ENCODE measurements around the gene SGCE.

The SGCE gene

DNA sequence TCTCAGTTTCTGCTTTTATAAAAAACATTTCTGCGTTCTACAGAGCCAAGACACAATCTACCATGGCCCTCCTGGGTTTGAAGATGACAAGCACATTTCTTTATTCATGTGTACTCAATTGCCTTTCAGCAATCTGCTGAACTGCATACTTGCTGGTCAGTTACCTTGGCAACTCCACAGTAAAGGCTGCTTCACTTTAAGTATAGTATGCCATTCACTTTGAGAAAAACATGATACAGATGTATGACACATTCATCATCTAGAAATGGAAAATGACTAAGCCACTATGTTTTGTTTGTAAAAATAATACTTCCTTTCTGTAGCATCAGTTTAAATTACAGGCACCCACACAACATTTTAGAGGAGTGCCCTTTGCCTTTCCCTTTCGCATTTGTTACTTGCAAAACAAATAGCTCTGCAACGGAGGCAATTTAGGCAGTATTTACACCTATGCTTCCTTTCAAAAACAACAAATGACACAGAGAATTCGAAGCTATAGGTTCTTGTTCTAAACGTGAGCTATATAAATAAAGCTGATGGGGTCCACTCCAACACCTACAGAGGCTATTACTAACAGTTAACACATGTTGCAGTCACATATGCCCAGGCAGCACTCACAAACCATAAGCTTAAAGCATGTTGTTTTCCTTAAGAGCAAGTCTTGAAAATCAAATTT, 23.5 kb downstream of the SGCE start:
- no peak overlapping the region for H3K27ac ChIP-seq
- POLR2A ChIA-PET (ENCODE audit: low non-redundant PET): no interaction called here
- DNase-seq (ENCODE audit: low spot score): peak; percentile 64
- CTCF ChIA-PET: no interaction called here
- TF ChIP-seq, protein P1, sequence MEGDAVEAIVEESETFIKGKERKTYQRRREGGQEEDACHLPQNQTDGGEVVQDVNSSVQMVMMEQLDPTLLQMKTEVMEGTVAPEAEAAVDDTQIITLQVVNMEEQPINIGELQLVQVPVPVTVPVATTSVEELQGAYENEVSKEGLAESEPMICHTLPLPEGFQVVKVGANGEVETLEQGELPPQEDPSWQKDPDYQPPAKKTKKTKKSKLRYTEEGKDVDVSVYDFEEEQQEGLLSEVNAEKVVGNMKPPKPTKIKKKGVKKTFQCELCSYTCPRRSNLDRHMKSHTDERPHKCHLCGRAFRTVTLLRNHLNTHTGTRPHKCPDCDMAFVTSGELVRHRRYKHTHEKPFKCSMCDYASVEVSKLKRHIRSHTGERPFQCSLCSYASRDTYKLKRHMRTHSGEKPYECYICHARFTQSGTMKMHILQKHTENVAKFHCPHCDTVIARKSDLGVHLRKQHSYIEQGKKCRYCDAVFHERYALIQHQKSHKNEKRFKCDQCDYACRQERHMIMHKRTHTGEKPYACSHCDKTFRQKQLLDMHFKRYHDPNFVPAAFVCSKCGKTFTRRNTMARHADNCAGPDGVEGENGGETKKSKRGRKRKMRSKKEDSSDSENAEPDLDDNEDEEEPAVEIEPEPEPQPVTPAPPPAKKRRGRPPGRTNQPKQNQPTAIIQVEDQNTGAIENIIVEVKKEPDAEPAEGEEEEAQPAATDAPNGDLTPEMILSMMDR (conservative IDR thresholded peaks at IDR 0.05; ENCODE audit: low read depth): no peak

DNA sequence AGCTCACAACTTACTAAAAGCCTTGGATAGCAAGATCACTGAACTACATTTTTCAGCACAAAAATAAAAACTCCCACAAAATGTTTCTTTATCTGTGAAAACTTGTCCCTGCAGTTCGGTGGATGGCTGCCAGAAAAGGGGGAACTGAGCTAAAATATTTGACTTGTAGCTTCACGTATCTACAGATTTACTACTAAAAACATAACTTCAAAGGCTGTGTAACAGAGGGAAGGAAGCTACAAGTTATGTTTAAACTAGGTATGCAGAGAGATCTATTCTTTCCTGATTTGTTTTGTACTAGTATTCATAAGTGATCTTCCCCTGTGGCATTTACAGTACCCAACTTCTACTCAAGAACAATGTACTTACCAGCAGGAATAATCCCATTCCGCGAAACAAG, 25.1 kb downstream of the SGCE start:
- H3K27ac ChIP-seq: no peak overlapping the region
- POLR2A ChIA-PET (ENCODE audit: low non-redundant PET): no interaction called here
- no peak for DNase-seq (ENCODE audit: low spot score)
- TF ChIP-seq, protein P1 (conservative IDR thresholded peaks at IDR 0.05; ENCODE audit: low read depth): no peak
- CTCF ChIA-PET: no interaction called here

DNA sequence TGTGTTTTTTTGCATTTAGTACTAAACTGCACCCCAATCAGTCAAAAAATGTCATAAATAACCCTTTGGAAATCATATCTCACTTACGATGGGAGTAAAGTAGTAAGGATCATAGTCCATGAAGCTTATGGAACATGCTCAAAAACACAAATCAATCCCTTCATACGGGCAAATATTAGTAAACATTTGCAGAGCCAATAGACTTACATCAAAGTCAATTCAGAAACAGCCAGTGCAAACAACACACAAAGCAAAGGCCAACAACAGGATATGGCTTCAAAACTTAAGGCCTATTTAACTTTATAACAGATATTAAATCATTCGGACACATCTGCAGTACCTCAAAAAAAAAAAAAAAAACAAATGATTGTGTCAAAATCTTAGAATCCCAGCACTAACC, 32.1 kb downstream of the SGCE start:
- ChIA-PET CTCF (no interaction called here), POLR2A (ENCODE audit: low non-redundant PET) (no interaction called here)
- no peak overlapping the region for H3K27ac ChIP-seq
- no peak for DNase-seq (ENCODE audit: low spot score)
- TF ChIP-seq, protein P1 (conservative IDR thresholded peaks at IDR 0.05; ENCODE audit: low read depth): no peak

DNA sequence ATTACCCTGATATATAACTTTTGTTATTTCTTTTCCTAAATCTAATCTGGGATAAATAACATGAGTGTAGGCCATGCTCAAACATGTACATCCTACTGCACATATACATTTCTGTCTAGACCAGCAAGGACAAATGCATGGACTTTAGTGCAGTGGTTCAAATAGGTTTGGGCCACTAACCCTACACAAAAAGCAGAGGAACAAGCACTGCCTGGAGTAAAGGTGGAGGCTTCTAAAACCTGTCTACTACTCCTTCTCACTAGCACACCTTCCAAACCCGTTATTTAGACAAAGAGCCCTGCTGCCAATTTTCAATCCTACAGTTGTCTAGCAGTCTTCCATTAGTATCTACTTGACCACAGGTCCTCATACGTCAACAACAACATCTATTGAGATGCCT, 34.8 kb downstream of the SGCE start:
- no peak overlapping the region for H3K27ac ChIP-seq
- POLR2A ChIA-PET (ENCODE audit: low non-redundant PET): interaction anchor here (0.6 kb wide), 1 partner anchor 28 kb away, joined by 3 read pairs; no protein-coding TSS in a partner anchor
- no peak for DNase-seq (ENCODE audit: low spot score)
- CTCF ChIA-PET: no interaction called here
- TF ChIP-seq, protein P1 (conservative IDR thresholded peaks at IDR 0.05; ENCODE audit: low read depth): no peak

DNA sequence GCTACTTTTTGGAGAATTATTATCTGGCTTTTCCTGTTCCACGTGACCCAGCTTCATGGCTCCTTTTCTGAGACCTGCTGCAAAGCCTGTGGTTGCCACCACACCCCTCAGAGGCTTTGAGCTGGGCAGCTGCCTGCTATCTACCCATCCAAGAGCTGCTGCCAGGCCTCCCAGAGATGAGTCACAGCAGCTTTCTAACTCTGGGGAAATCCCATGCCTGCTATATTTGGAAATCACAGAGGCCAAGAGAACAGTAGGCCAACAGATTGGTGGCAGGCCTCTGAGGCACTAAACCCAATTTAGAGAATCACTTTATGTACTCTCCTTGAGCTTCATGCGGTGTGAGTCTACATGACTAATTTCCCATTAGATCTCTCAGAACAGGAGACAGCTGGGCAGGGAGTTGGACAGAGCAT, 35.2 kb downstream of the SGCE start:
- ChIA-PET POLR2A (ENCODE audit: low non-redundant PET) (interaction anchor here (0.6 kb wide), 1 partner anchor 28 kb away, joined by 3 read pairs; no protein-coding TSS in a partner anchor), CTCF (no interaction called here)
- TF ChIP-seq, protein P1 (conservative IDR thresholded peaks at IDR 0.05; ENCODE audit: low read depth): no peak
- H3K27ac ChIP-seq: 0 out of 2 replicates have a peak overlapping the region, but pooled peaks have one; percentile 13
- DNase-seq (ENCODE audit: low spot score): peak; percentile 92

DNA sequence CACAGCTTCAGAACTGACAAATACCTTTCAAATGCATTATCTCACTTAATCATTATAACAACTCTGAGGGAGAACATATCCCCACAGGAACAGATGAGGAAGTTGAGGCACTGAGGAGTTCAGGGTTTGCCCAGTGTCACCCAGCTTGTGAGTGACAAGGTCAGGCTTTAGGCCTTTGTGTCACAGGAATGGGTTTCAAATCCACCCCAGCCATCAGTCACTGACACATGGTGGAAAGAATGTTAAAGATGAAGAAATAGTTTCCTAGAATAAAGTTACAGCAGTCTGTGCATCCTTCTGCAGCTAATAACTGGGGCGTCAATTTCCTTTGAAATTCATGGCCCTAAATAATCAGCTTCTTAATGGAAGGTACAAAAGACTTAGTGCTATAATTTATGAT, 37.8 kb downstream of the SGCE start:
- H3K27ac ChIP-seq: no peak overlapping the region
- ChIA-PET POLR2A (ENCODE audit: low non-redundant PET) (no interaction called here), CTCF (interaction anchor here (0.7 kb wide), 1 partner anchor 83 kb away, joined by 3 read pairs; no protein-coding TSS in a partner anchor)
- DNase-seq (ENCODE audit: low spot score): no peak
- TF ChIP-seq, protein P1 (conservative IDR thresholded peaks at IDR 0.05; ENCODE audit: low read depth): no peak
